OCI-LY1 (cell line): Measurements from ENCODE around the gene MS4A4E.

ENCODE experiments used
- H2AFZ ChIP-seq: fragments of 200-600 bp; sonication (generic), shearing (Covaris generic); 2 replicates; pipeline ENCODE4 v1.6.0; 2014; ENCODE audit warnings: antibody characterized with exemption, mild to moderate bottlenecking, low read length
- H3F3A ChIP-seq: fragments of 200-600 bp; sonication (generic), shearing (Covaris generic); 2 replicates; pipeline ENCODE4 v1.6.0; 2014; ENCODE audit warnings: mild to moderate bottlenecking, antibody characterized with exemption, low read length, moderate library complexity; ENCODE audit not compliant: insufficient read depth
- H3K27ac ChIP-seq: fragments of 200-600 bp; sonication (generic); 2 replicates; pipeline ENCODE4 v1.5.1; 2014; ENCODE audit warnings: low read length, mixed run types, mild to moderate bottlenecking, low read depth; ENCODE audit not compliant: poor library complexity, severe bottlenecking
- H3K27me3 ChIP-seq: fragments of 200-600 bp; sonication (generic); 2 replicates; pipeline ENCODE4 v1.6.0; 2014; ENCODE audit warnings: antibody characterized with exemption, mild to moderate bottlenecking, low read length, moderate library complexity; ENCODE audit not compliant: insufficient read depth
- H3K36me3 ChIP-seq: fragments of 200-600 bp; sonication (generic); 2 replicates; pipeline ENCODE4 v1.6.1; 2014; ENCODE audit warnings: mild to moderate bottlenecking, antibody characterized with exemption, low read length, moderate library complexity, mixed read lengths; ENCODE audit not compliant: insufficient read depth
- H3K4me1 ChIP-seq: fragments of 200-600 bp; sonication (generic); 2 replicates; pipeline ENCODE4 v1.5.1; 2014; ENCODE audit warnings: mild to moderate bottlenecking, low read length, moderate library complexity; ENCODE audit not compliant: insufficient read depth, severe bottlenecking
- H3K4me2 ChIP-seq: fragments of 200-600 bp; sonication (generic), shearing (Covaris generic); 2 replicates; pipeline ENCODE4 v1.6.1; 2014; ENCODE audit warnings: low read length
- H3K4me3 ChIP-seq: fragments of 200-600 bp; sonication (generic); 2 replicates; pipeline ENCODE4 v1.5.1; 2014; ENCODE audit warnings: low read length, low read depth, mild to moderate bottlenecking, mixed read lengths; ENCODE audit not compliant: poor library complexity, severe bottlenecking
- H3K79me2 ChIP-seq: fragments of 200-600 bp; shearing (Covaris generic); 2 replicates; pipeline ENCODE4 v1.6.1; 2016; ENCODE audit warnings: mixed run types, low read length, mixed read lengths; ENCODE audit not compliant: insufficient read depth
- H3K9ac ChIP-seq: fragments of 200-600 bp; sonication (generic), shearing (Covaris generic); 2 replicates; pipeline ENCODE4 v1.6.1; 2014; ENCODE audit warnings: mild to moderate bottlenecking, low read length, mixed read lengths
- H3K9me2 ChIP-seq: fragments of 200-600 bp; sonication (generic), shearing (Covaris generic); 2 replicates; pipeline ENCODE4 v1.6.1; 2014; ENCODE audit warnings: low read depth, mild to moderate bottlenecking, low read length, mixed read lengths
- H3K9me3 ChIP-seq: fragments of 200-600 bp; shearing (Covaris generic); 2 replicates; pipeline ENCODE4 v1.6.1; 2014; ENCODE audit warnings: low read length, mixed read lengths
- H4K20me1 ChIP-seq: fragments of 200-600 bp; sonication (generic), shearing (Covaris generic); 2 replicates; pipeline ENCODE4 v1.6.0; 2016; ENCODE audit warnings: mild to moderate bottlenecking, low read length; ENCODE audit not compliant: insufficient read depth
- EZH2 ChIP-seq: fragments of 200-600 bp; sonication (generic), shearing (Covaris generic); IDR thresholded peaks from 2 replicates; pipeline ENCODE4 v1.8.0; 2017; ENCODE audit warnings: borderline replicate concordance, mixed run types, mild to moderate bottlenecking, antibody characterized with exemption, low read length, moderate library complexity, mixed read lengths
- TF ChIP-seq, protein P1 (sequence below): fragments of 200-600 bp; sonication (generic), shearing (Covaris generic); IDR thresholded peaks from 2 replicates; pipeline ENCODE4 v1.5.1; 2017; ENCODE audit warnings: mild to moderate bottlenecking, antibody characterized with exemption, low read length, moderate library complexity, mixed read lengths

MS4A4E gene

DNA sequence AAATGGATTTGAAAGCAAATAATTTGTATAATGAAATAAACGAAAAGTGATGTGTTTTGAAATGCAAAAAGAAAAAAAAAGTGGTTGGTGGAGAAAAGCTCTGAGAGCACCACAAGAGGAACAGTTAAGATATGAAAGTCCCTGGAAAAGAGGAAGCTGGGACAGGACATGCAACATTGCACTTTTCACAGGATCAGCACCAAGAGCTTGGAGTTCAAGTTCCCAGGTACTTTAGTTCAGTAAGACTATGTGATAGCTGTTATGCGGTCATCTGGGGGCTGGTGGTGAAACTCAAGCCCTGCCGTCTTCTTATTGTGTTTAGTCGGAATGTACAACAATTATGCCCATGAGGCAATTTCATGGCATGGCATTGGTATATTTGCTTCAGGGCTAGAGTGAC lies 20.5 kb upstream of the MS4A4E start:
- no peak overlapping the region for H3K9ac ChIP-seq
- H4K20me1 ChIP-seq: no peaks in the 10 kb centered on the region
- H3K36me3 ChIP-seq: no peaks in the 10 kb centered on the region
- no peak overlapping the region for H3K4me3 ChIP-seq
- no peak overlapping the region for H3K27ac ChIP-seq
- no peak for TF ChIP-seq EZH2
- TF ChIP-seq, protein P1, sequence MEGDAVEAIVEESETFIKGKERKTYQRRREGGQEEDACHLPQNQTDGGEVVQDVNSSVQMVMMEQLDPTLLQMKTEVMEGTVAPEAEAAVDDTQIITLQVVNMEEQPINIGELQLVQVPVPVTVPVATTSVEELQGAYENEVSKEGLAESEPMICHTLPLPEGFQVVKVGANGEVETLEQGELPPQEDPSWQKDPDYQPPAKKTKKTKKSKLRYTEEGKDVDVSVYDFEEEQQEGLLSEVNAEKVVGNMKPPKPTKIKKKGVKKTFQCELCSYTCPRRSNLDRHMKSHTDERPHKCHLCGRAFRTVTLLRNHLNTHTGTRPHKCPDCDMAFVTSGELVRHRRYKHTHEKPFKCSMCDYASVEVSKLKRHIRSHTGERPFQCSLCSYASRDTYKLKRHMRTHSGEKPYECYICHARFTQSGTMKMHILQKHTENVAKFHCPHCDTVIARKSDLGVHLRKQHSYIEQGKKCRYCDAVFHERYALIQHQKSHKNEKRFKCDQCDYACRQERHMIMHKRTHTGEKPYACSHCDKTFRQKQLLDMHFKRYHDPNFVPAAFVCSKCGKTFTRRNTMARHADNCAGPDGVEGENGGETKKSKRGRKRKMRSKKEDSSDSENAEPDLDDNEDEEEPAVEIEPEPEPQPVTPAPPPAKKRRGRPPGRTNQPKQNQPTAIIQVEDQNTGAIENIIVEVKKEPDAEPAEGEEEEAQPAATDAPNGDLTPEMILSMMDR: no peak
- no peaks in the 10 kb centered on the region for H3K4me1 ChIP-seq
- no peaks in the 10 kb centered on the region for H3F3A ChIP-seq
- no peaks in the 10 kb centered on the region for H3K9me2 ChIP-seq
- H3K27me3 ChIP-seq: no peaks in the 10 kb centered on the region
- H3K4me2 ChIP-seq: no peak overlapping the region
- no peak overlapping the region for H2AFZ ChIP-seq
- no peaks in the 10 kb centered on the region for H3K9me3 ChIP-seq
- no peaks in the 10 kb centered on the region for H3K79me2 ChIP-seq

DNA sequence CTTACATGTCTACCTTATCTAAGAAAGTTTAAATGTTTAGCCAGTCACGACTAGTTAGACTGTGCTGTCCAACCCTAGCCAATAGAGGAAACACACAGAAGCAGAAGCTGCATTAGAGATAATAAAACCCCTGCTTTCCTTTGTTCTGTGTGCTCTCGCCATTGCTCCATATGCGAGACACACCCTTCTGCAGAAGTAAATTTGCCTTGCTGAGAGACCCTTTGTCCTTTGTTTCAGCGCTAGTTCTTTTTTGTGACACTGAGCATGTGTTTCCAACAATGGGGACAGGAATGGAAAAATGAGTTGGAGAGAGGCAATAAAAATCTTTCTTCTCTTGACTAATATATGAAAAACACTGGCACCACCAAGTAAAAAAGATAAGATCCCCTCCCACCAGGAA lies 18.1 kb upstream of the MS4A4E start:
- no peaks in the 10 kb centered on the region for H3K4me1 ChIP-seq
- H3F3A ChIP-seq: no peaks in the 10 kb centered on the region
- no peaks in the 10 kb centered on the region for H3K9me2 ChIP-seq
- no peak overlapping the region for H3K9ac ChIP-seq
- H3K4me3 ChIP-seq: no peak overlapping the region
- no peaks in the 10 kb centered on the region for H3K27me3 ChIP-seq
- no peaks in the 10 kb centered on the region for H4K20me1 ChIP-seq
- no peaks in the 10 kb centered on the region for H3K36me3 ChIP-seq
- H3K4me2 ChIP-seq: no peak overlapping the region
- H3K27ac ChIP-seq: no peak overlapping the region
- H3K79me2 ChIP-seq: no peaks in the 10 kb centered on the region
- no peak overlapping the region for H2AFZ ChIP-seq
- H3K9me3 ChIP-seq: no peaks in the 10 kb centered on the region
- TF ChIP-seq EZH2: no peak
- TF ChIP-seq, protein P1: no peak

DNA sequence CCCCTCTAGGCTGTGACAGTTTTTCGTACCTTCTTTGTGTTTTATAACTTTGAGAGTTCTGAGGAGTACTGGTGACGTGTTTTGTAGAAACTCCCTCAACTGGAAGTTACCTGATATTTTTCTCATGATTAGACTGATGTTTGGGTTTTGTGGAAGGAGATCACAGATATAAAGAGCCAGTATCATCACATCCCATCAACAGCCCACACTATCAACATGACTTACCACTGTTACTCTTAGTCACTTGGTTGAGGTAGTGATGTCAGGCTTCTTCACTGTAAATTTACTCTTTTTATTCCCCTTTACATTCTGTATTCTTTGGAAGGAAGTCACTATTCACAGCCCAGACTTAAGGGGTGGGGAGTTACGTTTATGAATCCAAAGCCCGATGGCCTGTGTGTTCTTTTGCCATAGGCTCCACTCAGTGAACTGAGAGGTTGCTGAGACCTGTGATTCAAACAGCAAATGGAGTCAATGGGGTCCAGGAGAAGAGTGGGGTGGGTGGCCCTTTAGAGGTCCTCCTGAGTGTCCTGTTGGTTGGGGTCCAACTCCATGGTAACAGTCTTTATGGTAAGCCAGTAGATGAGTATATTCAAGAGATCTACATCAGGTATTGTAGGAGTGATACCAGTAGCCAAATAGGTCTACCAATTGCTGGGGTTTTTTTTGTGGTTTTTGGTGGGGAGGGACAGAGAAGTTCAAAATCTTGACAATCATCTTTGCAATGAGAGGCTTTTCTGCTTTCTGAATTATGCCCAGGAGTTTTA lies 15.2 kb upstream of the MS4A4E start:
- H3K36me3 ChIP-seq: no peaks in the 10 kb centered on the region
- no peaks in the 10 kb centered on the region for H4K20me1 ChIP-seq
- H3K9me3 ChIP-seq: peaks cover 8% of the 10 kb centered on the region
- H3K9me2 ChIP-seq: no peaks in the 10 kb centered on the region
- no peak overlapping the region for H3K27ac ChIP-seq
- no peaks in the 10 kb centered on the region for H3K79me2 ChIP-seq
- no peak for TF ChIP-seq EZH2
- TF ChIP-seq, protein P1: no peak
- no peaks in the 10 kb centered on the region for H3K4me1 ChIP-seq
- no peak overlapping the region for H3K4me3 ChIP-seq
- no peaks in the 10 kb centered on the region for H3K27me3 ChIP-seq
- H3K4me2 ChIP-seq: no peak overlapping the region
- no peak overlapping the region for H3K9ac ChIP-seq
- no peaks in the 10 kb centered on the region for H3F3A ChIP-seq
- no peak overlapping the region for H2AFZ ChIP-seq
